ENCODE data around the gene IAH1. TPM values are rescaled to one million over a fixed set of nuclear protein-coding genes. Genes with fewer than 3 reads are reported as not detected.

Gene IAH1
- total and polyA plus RNA-seq, 2 donors from 2014 or later, result 52.7 to 97.0 TPM

- no peaks in the 10 kb centered on the region for H3K4me1 ChIP-seq (ENCODE audit: control insufficient read depth in 2 of 3, insufficient read depth in 2 of 3, low read depth in 1 of 3, low read length in 3 of 3)
- H3K27me3 ChIP-seq (ENCODE audit: control insufficient read depth, insufficient read depth, low read length), result no peaks in the 10 kb centered on the region
- H3K9ac ChIP-seq (ENCODE audit: low read length in 3 of 3), result no peak overlapping the region
- DNase-seq (no peak), FAIRE-seq (no peak)
- H3K36me3 ChIP-seq (ENCODE audit: control insufficient read depth in 2 of 3, insufficient read depth in 3 of 3, low read length in 3 of 3), result peaks cover 4 to 21% (median 9%) of the 10 kb centered on the region in 3 donors
- no peak for TF ChIP-seq CTCF (IDR thresholded peaks at IDR 0.05; ENCODE audit: borderline replicate concordance, extremely low read depth, insufficient read depth)
- H3K4me3 ChIP-seq (ENCODE audit: low read length in 3 of 3), result no peak overlapping the region
- H3K27ac ChIP-seq (ENCODE audit: low read depth in 2 of 2, low read length in 2 of 2), result no peak overlapping the region
- intact Hi-C loops (cut with DNase I), result no loop called here
- H3K9me3 ChIP-seq (ENCODE audit: control insufficient read depth in 2 of 3, insufficient read depth in 1 of 3, low read length in 3 of 3), result no peaks in the 10 kb centered on the region
Observed at GRCh38 chr2:9518163-9518562, 43.8 kb downstream of the IAH1 start.

- FAIRE-seq, result no peak
Observed at GRCh38 chr2:9518780-9519179, 44.4 kb downstream of the IAH1 start.

DNA sequence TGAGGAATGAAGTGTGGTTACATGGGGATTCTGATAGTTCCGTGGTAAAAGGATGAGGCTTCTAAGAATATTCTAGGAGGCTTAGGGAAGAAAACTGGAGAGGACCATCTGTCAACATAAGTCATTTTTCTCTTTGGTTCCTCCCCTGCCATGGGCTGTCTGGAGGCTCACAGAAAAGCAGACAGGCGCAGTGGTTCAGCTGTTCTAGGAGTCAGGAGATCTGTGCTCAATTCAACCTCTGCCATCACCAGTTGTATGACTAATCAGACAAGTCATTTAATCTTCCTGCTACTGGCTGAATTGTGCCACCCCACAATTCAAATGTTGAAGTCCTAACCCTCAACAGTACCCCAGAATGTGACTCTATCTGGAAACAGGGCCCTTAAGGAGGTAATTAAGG, 44.9 kb downstream of the IAH1 start:
- FAIRE-seq (no peak), DNase-seq (no peak)
- no peak overlapping the region for H3K4me3 ChIP-seq (ENCODE audit: low read length in 3 of 3)
- H3K36me3 ChIP-seq (ENCODE audit: control insufficient read depth in 2 of 3, insufficient read depth in 3 of 3, low read length in 3 of 3), result peaks cover 2 to 21% (median 9%) of the 10 kb centered on the region in 3 donors
- intact Hi-C loops (cut with DNase I), result no loop called here
- TF ChIP-seq CTCF (IDR thresholded peaks at IDR 0.05; ENCODE audit: borderline replicate concordance, extremely low read depth, insufficient read depth), result no peak
- H3K27me3 ChIP-seq (ENCODE audit: control insufficient read depth, insufficient read depth, low read length), result no peaks in the 10 kb centered on the region
- no peak overlapping the region for H3K9ac ChIP-seq (ENCODE audit: low read length in 3 of 3)
- H3K27ac ChIP-seq (ENCODE audit: low read depth in 2 of 2, low read length in 2 of 2), result no peak overlapping the region
- no peaks in the 10 kb centered on the region for H3K9me3 ChIP-seq (ENCODE audit: control insufficient read depth in 2 of 3, insufficient read depth in 1 of 3, low read length in 3 of 3)
- no peaks in the 10 kb centered on the region for H3K4me1 ChIP-seq (ENCODE audit: control insufficient read depth in 2 of 3, insufficient read depth in 2 of 3, low read depth in 1 of 3, low read length in 3 of 3)

More at GRCh38 chr2:9518780-9519179, 44.4 kb downstream of the IAH1 start:
- Histone ChIP-seq H3K27ac (ENCODE audit: low read depth in 2 of 2, low read length in 2 of 2) (no peak overlapping the region), H3K4me1 (ENCODE audit: control insufficient read depth in 2 of 3, insufficient read depth in 2 of 3, low read depth in 1 of 3, low read length in 3 of 3) (no peaks in the 10 kb centered on the region), H3K9me3 (ENCODE audit: control insufficient read depth in 2 of 3, insufficient read depth in 1 of 3, low read length in 3 of 3) (no peaks in the 10 kb centered on the region), H3K4me3 (ENCODE audit: low read length in 3 of 3) (no peak overlapping the region), H3K9ac (ENCODE audit: low read length in 3 of 3) (no peak overlapping the region), H3K36me3 (ENCODE audit: control insufficient read depth in 2 of 3, insufficient read depth in 3 of 3, low read length in 3 of 3) (peaks cover 2 to 21% (median 9%) of the 10 kb centered on the region in 3 donors), H3K27me3 (ENCODE audit: control insufficient read depth, insufficient read depth, low read length) (no peaks in the 10 kb centered on the region)
- intact Hi-C loops (cut with DNase I), result no loop called here
- no peak for TF ChIP-seq CTCF (IDR thresholded peaks at IDR 0.05; ENCODE audit: borderline replicate concordance, extremely low read depth, insufficient read depth)
- no peak for DNase-seq

DNA sequence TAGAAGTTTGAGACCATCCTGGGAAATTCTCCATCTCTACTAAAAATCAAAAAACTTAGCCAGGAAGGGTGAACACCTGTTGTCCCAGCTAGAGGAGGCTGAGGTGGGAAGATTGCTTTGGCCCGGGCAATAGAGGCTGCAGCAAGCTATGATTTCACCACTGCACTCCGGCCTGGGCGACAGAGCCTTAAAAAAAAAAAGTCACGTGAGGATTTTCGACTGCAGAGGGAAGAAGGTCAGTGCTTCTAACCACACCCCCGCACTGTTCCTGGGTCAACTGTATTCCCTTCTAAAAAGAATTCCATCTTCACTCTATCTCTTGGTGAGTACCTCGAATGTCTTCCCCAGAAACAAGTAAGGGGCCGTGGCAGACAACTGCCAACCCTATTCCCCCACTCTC, 49.9 kb downstream of the IAH1 start:
- intact Hi-C loops (cut with DNase I), result no loop called here
- DNase-seq (no peak), FAIRE-seq (no peak)
- Histone ChIP-seq H3K9ac (ENCODE audit: low read length in 3 of 3) (no peak overlapping the region), H3K36me3 (ENCODE audit: control insufficient read depth in 2 of 3, insufficient read depth in 3 of 3, low read length in 3 of 3) (peaks cover 2 to 17% (median 9%) of the 10 kb centered on the region in 3 donors), H3K27me3 (ENCODE audit: control insufficient read depth, insufficient read depth, low read length) (no peaks in the 10 kb centered on the region), H3K27ac (ENCODE audit: low read depth in 2 of 2, low read length in 2 of 2) (no peak overlapping the region), H3K4me3 (ENCODE audit: low read length in 3 of 3) (no peak overlapping the region), H3K4me1 (ENCODE audit: control insufficient read depth in 2 of 3, insufficient read depth in 2 of 3, low read depth in 1 of 3, low read length in 3 of 3) (no peaks in the 10 kb centered on the region), H3K9me3 (ENCODE audit: control insufficient read depth in 2 of 3, insufficient read depth in 1 of 3, low read length in 3 of 3) (no peaks in the 10 kb centered on the region)
- no peak for TF ChIP-seq CTCF (IDR thresholded peaks at IDR 0.05; ENCODE audit: borderline replicate concordance, extremely low read depth, insufficient read depth)
